C4-2B (cell line): ENCODE results near the gene EFCAB3.
"Not testable (repeated sequence)": the region's sequence is repeated elsewhere in the genome, so short reads cannot be mapped to it uniquely, and the experiment has no call there.

ENCODE experiments used
- H3K27ac ChIP-seq: fragments of 450-650 bp; 2 replicates; pipeline ENCODE4 v1.5.1; 2017
- ZFX ChIP-seq: fragments of 450-650 bp; IDR thresholded peaks from 2 replicates; pipeline ENCODE4 v1.6.1; 2017
- TF ChIP-seq, protein P1 (sequence below): fragments of 450-650 bp; conservative IDR thresholded peaks from 2 replicates; pipeline ENCODE4 v1.5.1; 2017; ENCODE audit warnings: mild to moderate bottlenecking

Gene EFCAB3

GRCh38 chr17:62392908-62393307 lies 12.6 kb downstream of the EFCAB3 start:
- TF ChIP-seq ZFX, result no peak
- TF ChIP-seq, protein P1, sequence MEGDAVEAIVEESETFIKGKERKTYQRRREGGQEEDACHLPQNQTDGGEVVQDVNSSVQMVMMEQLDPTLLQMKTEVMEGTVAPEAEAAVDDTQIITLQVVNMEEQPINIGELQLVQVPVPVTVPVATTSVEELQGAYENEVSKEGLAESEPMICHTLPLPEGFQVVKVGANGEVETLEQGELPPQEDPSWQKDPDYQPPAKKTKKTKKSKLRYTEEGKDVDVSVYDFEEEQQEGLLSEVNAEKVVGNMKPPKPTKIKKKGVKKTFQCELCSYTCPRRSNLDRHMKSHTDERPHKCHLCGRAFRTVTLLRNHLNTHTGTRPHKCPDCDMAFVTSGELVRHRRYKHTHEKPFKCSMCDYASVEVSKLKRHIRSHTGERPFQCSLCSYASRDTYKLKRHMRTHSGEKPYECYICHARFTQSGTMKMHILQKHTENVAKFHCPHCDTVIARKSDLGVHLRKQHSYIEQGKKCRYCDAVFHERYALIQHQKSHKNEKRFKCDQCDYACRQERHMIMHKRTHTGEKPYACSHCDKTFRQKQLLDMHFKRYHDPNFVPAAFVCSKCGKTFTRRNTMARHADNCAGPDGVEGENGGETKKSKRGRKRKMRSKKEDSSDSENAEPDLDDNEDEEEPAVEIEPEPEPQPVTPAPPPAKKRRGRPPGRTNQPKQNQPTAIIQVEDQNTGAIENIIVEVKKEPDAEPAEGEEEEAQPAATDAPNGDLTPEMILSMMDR, result no peak
- no peak overlapping the region for H3K27ac ChIP-seq

DNA sequence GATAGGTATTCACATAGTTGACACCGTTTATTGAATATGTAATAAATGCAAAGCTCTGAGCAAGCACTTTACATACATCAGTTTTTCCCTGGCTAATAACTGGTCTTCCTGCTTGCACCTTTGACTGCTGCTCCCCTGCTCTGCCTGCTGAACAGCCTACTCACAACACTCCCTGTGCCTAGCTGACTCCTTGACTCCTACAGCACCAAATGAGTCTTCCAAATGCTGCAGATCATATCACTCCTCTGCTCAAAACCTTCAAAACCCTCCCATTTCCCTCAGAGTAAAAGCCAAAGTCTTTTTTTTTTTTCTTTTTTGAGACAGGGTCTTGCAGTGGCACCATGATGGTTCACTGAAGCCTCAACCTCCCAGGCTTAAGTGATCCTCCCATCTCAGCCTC lies 18.5 kb downstream of the EFCAB3 start:
- TF ChIP-seq ZFX, result no peak
- TF ChIP-seq, protein P1, result no peak
- no peak overlapping the region for H3K27ac ChIP-seq

- TF ChIP-seq ZFX, result no peak
- TF ChIP-seq, protein P1, result no peak
- no peak overlapping the region for H3K27ac ChIP-seq
Measured at GRCh38 chr17:62405451-62405850, 25.1 kb downstream of the EFCAB3 start.

DNA sequence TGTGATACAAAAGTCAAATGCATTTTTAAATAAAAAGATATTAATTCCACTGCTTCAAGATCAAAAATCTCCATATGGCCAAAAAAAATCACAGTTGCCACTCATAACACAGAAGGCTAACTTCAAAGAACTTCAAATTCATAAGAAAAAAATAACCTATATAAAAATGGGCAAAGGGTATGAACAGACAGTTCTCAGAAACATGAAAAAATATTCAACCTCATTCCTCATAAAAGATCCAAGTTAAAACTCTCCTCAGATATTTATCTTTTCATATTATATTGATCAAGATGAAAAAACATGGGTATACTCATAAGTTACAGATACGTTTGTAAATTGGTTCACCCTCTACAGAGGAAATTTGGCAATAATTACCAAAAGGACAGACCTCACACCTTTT lies 32.7 kb downstream of the EFCAB3 start:
- not testable (repeated sequence) for H3K27ac ChIP-seq

GRCh38 chr17:62423647-62424461 lies 43.5 kb downstream of the EFCAB3 start, which contains the start of gene METTL2A:
Gene METTL2A, plus strand, starts transcription at chr17:62423897. Its CDS starts 6 bp downstream, at chr17:62423903.
- H3K27ac ChIP-seq, result peak within 1 kb of the TSS; percentile 67
- TF ChIP-seq, protein P1, result peak; percentile 45

GRCh38 chr17:62426214-62426613 lies 45.9 kb downstream of the EFCAB3 start:
- H3K27ac ChIP-seq, result not testable (repeated sequence)

GRCh38 chr17:62435251-62435650 lies 54.9 kb downstream of the EFCAB3 start:
- H3K27ac ChIP-seq, result not testable (repeated sequence)

DNA sequence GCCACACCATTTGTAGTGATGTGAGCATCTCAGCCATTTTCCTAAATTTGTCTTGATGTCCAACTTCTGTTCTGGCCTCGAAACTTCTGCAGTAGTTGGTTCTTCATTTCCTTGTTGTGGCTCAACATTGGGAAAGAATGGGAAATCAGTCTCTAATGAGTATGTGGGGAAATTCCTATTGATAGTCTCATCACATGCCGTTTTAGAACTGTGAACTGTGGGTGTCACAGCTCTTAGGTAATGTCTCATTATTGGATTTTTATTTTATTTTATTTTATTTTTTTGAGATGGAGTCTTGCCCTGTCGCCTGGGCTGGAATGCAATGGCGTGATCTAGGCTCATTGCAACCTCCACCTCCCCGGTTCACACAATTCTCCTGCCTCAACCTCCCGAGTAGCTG lies 60.8 kb downstream of the EFCAB3 start:
- H3K27ac ChIP-seq, result not testable (repeated sequence)

DNA sequence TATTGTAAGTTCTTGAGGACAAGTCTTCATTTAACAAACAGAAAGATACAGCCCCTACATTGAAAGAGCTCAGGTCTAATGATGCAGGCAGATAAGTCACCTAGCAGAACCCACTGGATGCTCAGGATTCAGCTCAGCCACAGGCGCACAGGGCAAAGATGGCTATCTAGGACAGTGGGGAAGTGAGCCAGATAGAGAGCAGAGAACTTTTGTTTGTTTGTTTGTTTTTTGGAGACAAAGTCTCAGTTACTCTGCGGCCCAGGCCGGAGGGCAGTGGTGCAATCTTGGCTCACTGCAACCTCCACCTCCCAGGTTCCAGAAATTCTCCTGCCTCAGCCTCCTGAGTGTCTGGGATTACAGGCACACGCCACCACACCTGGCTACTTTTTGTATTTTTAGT lies 63.7 kb downstream of the EFCAB3 start:
- no peak overlapping the region for H3K27ac ChIP-seq
- no peak for TF ChIP-seq ZFX
- TF ChIP-seq, protein P1, result no peak

DNA sequence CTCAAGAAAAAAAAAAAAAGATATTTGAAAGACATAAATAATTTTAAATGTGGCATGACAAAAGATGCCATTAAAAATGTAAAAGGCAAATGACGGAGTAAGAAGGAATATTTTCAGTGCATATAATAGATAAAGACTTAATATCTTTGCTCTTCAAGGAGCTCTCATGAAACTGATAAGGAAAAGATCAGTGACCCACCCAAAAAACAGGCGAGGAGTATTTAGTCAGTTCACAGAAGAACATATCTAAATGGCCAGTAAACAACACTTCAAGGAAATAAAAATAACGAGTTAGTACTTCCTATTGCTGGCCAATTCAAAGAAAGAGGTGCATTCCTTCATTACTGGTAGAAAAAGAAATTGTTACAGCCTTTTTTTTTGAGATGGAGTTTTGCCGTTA lies 65.4 kb downstream of the EFCAB3 start:
- H3K27ac ChIP-seq, result not testable (repeated sequence)

GRCh38 chr17:62452195-62452594 lies 71.8 kb downstream of the EFCAB3 start:
- H3K27ac ChIP-seq, result not testable (repeated sequence)

- not testable (repeated sequence) for H3K27ac ChIP-seq
Measured at GRCh38 chr17:62453041-62453440, 72.7 kb downstream of the EFCAB3 start.

DNA sequence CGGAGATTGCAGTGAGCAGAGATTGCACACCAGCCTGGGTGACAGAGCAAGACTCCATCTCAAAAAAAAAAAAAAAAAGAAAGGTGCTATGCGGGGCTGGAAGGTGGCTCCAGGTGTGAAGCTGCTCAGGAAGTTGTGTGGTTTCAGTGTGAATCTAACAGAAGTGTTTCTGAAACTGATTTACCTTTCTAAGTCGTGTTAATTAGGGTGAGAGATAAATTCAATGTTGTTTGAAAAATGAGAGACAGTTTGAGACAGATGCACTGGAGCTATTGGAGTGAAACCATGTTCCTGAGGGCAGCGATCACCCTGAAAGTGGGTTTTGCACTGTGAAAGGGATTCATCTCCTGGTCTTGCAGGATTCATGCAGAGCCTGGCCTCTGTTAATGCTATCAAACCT lies 73.3 kb downstream of the EFCAB3 start:
- not testable (repeated sequence) for H3K27ac ChIP-seq

DNA sequence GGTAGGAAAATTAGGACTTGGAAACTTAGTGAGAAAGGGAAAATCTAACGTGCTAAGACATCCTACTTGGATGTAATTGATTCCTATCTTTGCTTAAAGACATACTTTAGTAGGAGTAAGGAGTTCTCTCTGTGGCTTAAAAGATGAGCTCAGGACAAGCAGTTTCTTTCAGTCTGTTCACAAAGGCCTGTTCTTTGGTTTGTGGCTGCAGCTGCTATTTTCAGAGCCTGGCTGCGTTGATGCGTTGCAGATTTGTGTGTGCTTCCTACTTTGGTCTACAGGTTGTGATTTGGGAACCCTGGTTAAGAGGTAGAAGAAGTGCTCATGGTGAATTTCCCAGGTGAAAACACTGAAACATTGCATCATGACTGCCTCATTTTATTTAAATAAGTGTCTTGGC lies 73.8 kb downstream of the EFCAB3 start:
- H3K27ac ChIP-seq, result not testable (repeated sequence)
